Ascending aorta (tissue), 2 donors: ENCODE results near the gene OR10G7. TPM values are rescaled to one million over a fixed set of nuclear protein-coding genes. Genes with fewer than 3 reads are reported as not detected.

Source experiments
- DNase-seq, 2 donors: peaks; one replicate each; pipeline ENCODE4 v3.0.0-alpha.2; 2019; ENCODE audit warnings: low spot score in 2 of 2
- H3K27ac ChIP-seq, 2 donors: fragments of 200-600 bp; sonication (generic); one replicate each; pipeline ENCODE4 v1.5.1; 2016 to 2017; ENCODE audit warnings: mild to moderate bottlenecking in 1 of 2
- H3K27me3 ChIP-seq: fragments of 200-600 bp; sonication (generic); one replicate; pipeline ENCODE4 v1.5.1; 2017
- H3K36me3 ChIP-seq, 2 donors: fragments of 200-600 bp; sonication (generic); one replicate each; pipeline ENCODE4 v1.5.1; 2016
- H3K4me1 ChIP-seq, 2 donors: fragments of 200-600 bp; sonication (generic); one replicate each; pipeline ENCODE4 v1.5.1; 2016 to 2017; ENCODE audit warnings: mild to moderate bottlenecking in 1 of 2
- H3K4me3 ChIP-seq, 2 donors: fragments of 200-600 bp; sonication (generic); one replicate each; pipeline ENCODE4 v1.5.1; 2016 to 2017; ENCODE audit warnings: mild to moderate bottlenecking in 1 of 2
- H3K9me3 ChIP-seq, 2 donors: fragments of 200-600 bp; sonication (generic); one replicate each; pipeline ENCODE4 v1.5.1; 2016
- CTCF ChIP-seq, 3 experiments: fragments of 200-600 bp in 2 of 3; fragments of 450-650 bp in 1 of 3; sonication (generic) in 2 of 3; IDR thresholded peaks; one replicate each; pipeline ENCODE4 v1.5.1; 2016 to 2019; ENCODE audit warnings: antibody characterized with exemption in 3 of 3, mild to moderate bottlenecking in 1 of 3, moderate library complexity in 1 of 3
- intact Hi-C: fragments of 100-400 bp; cut with DNase I; formaldehyde crosslinking; loops from one replicate; pipeline ENCODE4 v1.15.1; 2023
- total RNA-seq: library from RNA; depleted of rRNA; stranded (reverse); fragments of >200 nt; gene quantifications from one replicate; pipeline ENCODE4 v1.1.0, GENCODE V29; 2016

OR10G7 gene
- total RNA-seq, 1 donor from 2014 or later: not detected

GRCh38 chr11:124069429-124070401 is 28.6 kb upstream of the OR10G7 start:
- DNase-seq: no peak
- Histone ChIP-seq H3K9me3 (no peaks in the 10 kb centered on the region), H3K36me3 (no peaks in the 10 kb centered on the region), H3K27me3 (no peaks in the 10 kb centered on the region), H3K4me1 (peaks cover 5% of the 10 kb centered on the region in 2 donors), H3K4me3 (no peak overlapping the region), H3K27ac (no peak overlapping the region)
- peak in 1 of 3 experiments; percentile 48 for TF ChIP-seq CTCF (IDR thresholded peaks at IDR 0.05)
- intact Hi-C loops: loop anchor here (2.0 to 10.0 kb wide), 2 partner anchors 259 to 515 kb away; no protein-coding TSS in a partner anchor

- DNase-seq: no peak
- Histone ChIP-seq H3K9me3 (no peaks in the 10 kb centered on the region), H3K27me3 (no peaks in the 10 kb centered on the region), H3K27ac (no peak overlapping the region), H3K36me3 (no peaks in the 10 kb centered on the region), H3K4me3 (no peak overlapping the region), H3K4me1 (peaks cover 5% of the 10 kb centered on the region in 2 donors)
- no peak for TF ChIP-seq CTCF (IDR thresholded peaks at IDR 0.05)
- intact Hi-C loops: no loop called here
These were observed 27.5 kb upstream of the OR10G7 start for GRCh38 chr11:124068601-124069110.

- Histone ChIP-seq H3K27ac (no peak overlapping the region), H3K9me3 (no peaks in the 10 kb centered on the region), H3K27me3 (no peaks in the 10 kb centered on the region), H3K4me1 (no peaks in the 10 kb centered on the region), H3K4me3 (no peak overlapping the region), H3K36me3 (no peaks in the 10 kb centered on the region)
- TF ChIP-seq CTCF (IDR thresholded peaks at IDR 0.05): no peak
- no peak for DNase-seq
- intact Hi-C loops: no loop called here
These were observed 11.8 kb upstream of the OR10G7 start for GRCh38 chr11:124052966-124053365.

- Histone ChIP-seq H3K4me1 (no peaks in the 10 kb centered on the region), H3K27ac (no peak overlapping the region), H3K4me3 (no peak overlapping the region), H3K9me3 (no peaks in the 10 kb centered on the region), H3K36me3 (no peaks in the 10 kb centered on the region), H3K27me3 (no peaks in the 10 kb centered on the region)
- intact Hi-C loops: no loop called here
- DNase-seq: no peak
- TF ChIP-seq CTCF (IDR thresholded peaks at IDR 0.05): no peak
These were observed 9.6 kb upstream of the OR10G7 start for GRCh38 chr11:124050748-124051147.

GRCh38 chr11:124043420-124043819 is 2.3 kb upstream of the OR10G7 start:
- intact Hi-C loops: no loop called here
- Histone ChIP-seq H3K36me3 (no peaks in the 10 kb centered on the region), H3K4me1 (no peaks in the 10 kb centered on the region), H3K9me3 (no peaks in the 10 kb centered on the region), H3K4me3 (no peak overlapping the region), H3K27ac (no peak overlapping the region), H3K27me3 (no peaks in the 10 kb centered on the region)
- no peak for TF ChIP-seq CTCF (IDR thresholded peaks at IDR 0.05)
- no peak for DNase-seq
